Umbilical cord (tissue), 2 donors: ENCODE measurements around the gene FGF18. TPM values are rescaled to one million over a fixed set of nuclear protein-coding genes. Genes with fewer than 3 reads are reported as not detected.

Source experiments
- DNase-seq: peaks from one replicate; pipeline ENCODE4 v3.0.0-alpha.2; 2015; ENCODE audit warnings: low spot score
- total RNA-seq: library from RNA; depleted of rRNA; stranded (reverse); fragments of >200 nt; gene quantifications from one replicate; pipeline ENCODE4 v1.2.3, GENCODE V29; 2014; ENCODE audit warnings: low replicate concordance; ENCODE audit not compliant: insufficient read depth

The FGF18 gene
- total RNA-seq, 1 donor from 2014 or later: 2.2 TPM

DNA sequence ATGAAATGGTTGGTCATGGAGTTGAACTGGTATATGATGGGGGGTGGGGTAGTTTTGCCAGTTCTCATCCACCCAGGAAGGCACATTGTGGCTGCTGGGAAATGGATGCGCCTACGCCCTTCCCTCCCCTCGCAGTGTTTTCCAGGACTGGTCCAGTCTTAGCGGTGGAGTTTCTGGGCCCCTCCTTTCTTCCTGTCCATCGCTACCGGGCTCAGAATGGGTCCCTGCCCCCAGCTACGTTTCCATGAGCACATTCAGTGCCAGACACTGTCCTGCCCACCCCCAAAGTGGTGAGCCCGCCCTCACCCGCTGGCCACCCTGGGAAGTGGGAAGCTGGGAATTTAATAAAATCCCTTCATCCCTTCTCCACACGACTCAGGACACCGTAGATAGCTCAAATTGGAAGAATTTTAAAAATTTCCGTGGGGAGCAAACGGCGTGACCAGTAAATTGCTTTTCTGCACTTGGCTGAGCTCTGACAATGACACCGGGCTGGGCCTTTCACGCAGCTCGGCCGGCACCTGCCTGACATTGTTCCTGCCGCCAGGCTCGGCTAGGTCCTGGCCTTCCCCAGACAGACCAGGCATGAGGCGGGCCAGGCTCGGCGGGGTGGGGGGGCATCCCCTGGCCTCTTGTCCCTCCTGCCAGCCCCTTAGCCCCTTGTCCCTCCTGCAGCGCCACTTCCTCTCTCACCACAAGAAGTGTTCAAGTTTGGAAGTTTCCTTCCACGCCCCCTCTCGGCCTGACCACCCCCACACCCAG, 3.6 kb downstream of the FGF18 start:
- DNase-seq: no peak

DNA sequence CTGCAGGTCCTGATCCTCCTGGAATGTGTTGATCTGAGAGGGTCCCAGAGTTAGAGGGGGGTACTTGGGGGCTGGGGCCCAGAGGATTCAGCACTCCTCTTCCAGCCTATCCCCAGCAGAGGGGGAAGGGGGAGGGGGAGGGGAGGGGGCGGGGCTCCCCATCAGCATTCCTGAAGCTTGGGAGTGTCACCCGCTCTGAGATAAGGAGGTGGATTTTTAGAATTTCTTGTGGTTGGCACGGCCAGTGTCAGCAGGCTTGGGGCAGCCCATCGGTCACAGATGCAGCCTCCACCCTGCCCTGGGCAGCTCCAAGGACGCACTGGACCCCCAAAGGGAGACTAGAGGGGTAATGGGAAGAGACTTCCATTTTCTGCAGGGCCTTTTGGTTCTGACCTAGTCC, 5.3 kb downstream of the FGF18 start:
- no peak for DNase-seq

DNA sequence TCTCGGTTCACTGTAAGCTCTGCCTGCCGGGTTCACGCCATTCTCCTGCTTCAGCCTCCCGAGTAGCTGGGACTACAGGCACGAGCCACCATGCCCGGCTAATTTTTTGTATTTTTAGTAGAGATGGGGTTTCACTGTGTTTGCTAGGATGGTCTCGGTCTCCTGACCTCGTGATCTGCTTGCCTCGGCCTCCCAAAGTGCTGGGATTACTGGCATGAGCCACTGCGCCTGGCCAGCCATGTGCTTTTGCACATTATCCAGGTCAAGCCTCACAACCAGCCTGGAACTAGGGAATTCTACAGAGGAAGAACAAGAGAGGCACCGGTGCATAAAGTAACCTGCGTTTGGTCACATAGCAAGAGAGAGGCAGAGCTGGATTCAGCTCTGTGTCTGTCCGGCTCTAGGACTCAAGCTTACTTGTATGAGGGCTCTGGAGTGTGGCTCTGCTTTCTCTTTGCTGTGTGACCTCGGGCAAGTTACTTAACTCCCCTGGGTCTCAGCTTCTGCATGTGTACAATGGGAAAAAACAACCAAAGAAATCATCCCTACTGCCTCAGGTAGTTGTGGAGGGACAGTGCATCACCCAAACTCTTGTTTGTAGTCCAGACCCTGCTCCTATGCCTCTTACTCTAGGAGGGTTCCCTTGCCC, 6.3 kb downstream of the FGF18 start:
- DNase-seq: no peak

DNA sequence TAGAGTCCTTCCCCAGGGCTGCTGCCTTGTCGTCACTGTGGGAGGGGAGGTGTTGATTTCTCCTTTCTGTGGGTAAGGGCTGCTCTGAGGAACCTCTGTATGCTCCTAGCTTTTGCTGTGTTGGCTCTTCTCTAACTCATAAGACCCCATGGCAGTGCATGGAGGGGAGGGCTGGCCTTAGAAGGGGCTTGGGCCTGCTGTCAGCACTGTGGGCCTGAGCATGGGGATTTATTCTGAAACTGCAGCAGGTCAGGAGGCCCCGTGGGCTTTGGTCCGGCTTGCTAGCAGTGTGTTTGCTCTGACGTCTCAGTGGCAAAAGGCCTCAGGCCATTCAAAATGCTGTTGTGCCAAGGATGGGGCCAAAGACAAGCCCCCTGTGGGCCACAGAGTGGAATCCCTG, 6.8 kb downstream of the FGF18 start:
- no peak for DNase-seq

DNA sequence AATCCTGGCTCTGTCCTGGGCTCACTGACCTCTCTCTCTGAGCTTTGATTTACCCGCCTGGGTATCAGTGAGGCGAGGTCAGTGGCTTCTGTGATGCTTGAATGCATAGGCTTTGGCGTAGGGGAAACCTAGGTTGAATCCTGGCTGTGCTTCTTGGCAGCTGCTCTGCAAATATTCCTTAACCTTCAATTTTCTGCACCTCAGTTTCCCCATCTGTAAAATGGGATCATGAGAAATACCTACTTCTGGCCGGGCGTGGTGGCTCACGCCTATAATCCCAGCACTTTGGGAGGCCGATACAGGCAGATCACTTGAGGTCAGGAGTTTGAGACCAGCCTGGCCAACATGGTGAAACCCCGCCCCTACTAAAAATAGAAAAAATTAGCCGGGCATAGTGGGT, 7.2 kb downstream of the FGF18 start:
- no peak for DNase-seq

DNA sequence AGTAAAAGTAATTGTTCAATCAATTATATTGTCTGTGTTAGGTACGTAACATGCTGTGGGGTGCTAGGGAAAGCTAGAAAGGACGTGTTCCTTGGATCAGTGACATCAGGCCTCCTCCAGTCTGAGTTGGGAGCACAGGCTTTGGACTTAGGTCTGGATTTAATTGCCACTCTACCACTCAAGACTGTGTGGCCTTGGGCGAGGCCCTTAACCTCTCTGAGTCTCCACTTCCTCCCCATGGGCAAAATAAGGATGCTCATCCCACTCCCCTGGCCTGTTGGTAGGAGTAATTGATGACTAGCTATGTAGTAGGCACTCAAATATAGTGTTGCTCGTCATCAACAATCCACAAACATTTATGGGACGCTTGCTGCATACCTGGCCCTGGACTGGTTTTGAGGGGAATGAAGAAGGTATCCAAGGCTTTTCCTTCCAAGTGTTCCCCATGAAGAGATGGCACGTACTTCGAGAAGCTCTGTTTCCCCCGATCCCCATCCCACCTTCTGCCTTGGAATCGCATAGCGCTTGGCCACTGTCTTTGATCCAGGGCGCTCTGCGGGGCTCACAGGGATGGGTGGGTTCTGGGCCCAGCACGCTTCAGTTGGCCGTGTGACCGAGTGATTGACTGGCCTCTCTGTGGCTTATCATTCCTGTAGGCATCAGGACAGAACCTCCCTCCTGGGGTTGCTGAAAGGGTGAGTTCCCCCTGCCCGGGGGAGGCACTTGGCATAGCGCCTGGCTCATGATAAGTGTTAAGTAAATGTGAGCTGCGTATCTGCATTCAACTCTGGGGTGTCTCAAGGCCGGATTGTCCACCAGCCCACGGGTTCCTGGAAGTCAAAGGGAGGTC, 8.1 kb downstream of the FGF18 start:
- no peak for DNase-seq

DNA sequence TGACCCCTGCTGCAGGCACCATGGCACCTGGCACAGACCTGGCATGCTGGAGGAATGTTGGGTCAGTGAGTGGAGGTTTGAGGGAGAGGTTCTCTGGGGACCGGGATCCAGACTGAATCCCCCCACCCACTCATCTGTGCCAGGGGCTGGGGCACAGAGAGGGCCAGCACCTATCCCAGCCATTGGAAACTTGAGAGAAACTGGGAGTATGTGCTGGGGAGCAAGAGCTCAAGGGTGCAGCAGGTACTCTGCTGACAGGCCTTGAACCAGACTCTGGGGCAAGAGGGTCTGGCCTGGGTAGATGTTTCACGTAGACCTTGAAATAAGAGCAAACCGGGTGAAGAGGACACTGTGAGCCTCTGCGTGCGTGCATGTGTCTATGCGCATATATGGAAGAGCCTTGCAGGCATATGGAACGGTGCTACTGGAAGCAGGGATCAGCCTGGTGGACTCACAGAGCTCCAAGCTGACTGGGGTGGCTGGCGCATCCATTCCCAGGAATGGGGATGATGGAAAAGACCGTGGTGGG, 8.8 kb downstream of the FGF18 start:
- no peak for DNase-seq

DNA sequence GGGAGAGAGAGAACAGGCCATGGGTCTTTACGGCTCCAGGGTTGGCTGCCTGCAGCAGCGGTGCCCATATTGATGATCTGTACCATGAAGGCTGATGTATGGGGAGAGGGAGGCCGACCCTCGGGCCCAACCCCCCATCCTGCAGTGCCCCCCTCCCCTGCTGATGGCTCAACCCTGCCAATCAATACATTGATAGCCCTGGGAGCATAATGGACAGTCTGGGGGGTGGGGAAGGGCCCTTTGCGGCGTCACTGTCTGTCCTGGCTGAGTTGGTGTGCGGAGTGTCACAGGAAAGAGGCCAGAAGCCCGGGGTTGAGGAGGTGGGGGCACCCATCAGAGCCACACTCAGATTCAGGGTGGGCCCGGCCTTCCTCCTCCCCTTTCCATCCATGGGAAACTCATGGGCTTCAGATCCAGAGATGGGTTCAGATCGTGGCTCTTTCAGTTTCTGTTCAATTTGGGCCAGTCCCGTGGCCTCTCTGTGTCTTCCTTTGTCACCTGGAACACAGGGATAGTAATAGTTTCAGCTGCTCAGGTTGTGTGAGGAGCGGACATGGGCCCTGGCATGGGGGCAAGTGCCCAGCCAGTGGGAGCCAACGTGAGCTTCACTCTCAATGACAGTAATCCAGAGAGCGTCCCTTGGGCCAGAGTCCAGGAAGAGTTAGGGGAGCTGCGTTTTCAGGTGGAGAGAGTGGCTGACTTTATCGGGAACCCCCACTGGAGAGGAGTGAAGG, 9.5 kb downstream of the FGF18 start:
- DNase-seq: no peak

DNA sequence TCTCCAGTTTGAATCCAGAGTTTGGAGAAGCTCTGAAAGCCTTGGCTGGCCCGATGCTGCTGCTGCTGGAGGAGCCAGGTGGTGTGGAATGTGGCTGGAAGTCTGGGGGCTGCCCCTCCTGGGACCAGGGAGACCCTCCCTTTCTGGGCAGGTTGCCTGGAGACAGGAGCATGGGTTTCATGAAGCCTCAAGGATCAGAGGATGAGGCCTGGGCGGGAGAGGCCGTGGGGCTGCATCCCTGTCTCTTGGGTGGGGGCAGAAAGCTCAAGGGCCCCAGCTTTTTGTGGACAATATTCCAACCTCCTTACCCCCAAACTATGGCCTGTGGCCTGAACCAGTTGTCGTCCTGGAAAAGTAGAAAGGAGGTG, 10.1 kb downstream of the FGF18 start:
- DNase-seq: no peak

DNA sequence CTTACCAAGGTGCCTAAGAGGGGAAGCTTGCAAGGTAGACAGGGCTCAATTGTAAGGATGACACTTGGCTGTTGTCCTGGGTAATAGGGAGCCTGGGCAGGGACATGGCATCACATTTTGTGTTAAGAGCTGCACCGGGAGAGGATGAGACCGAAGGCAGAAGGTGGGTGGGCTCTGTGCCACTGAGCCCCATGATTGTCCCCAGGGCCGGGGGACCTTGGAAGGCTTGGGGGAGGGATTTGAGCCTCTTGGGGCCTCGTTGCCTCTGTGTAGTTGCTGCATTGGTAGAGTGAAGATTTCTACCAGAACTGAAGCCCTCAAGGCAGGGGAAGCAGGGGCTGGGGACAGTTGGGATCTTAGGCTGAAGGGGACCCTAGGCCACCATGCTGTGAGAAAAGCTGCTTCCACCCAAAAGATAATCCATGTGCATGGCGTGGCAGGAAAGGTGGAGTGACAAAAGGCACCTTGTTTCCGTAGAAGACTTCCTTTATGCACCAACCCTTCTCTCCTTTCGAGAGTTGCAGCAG, 11.9 kb downstream of the FGF18 start:
- no peak for DNase-seq

DNA sequence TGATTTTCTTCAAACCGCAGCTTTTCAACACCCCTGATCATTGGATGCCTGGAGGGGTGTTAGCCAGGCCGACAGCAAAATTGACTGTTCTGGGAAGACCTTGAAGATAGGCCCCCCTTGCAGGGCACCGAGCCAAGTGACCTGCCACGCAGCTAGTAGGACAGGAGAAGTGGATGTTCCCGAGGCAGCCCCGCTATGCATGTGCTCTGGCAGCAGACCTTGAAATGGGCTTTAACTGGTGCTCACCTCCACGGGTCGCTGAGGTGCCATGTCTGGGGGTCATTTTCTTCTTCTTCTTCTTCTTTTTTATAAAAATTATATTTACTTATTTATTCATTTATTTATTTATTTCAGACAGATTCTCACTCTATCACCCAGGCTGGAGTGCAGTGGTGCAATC, 12.6 kb downstream of the FGF18 start:
- no peak for DNase-seq

DNA sequence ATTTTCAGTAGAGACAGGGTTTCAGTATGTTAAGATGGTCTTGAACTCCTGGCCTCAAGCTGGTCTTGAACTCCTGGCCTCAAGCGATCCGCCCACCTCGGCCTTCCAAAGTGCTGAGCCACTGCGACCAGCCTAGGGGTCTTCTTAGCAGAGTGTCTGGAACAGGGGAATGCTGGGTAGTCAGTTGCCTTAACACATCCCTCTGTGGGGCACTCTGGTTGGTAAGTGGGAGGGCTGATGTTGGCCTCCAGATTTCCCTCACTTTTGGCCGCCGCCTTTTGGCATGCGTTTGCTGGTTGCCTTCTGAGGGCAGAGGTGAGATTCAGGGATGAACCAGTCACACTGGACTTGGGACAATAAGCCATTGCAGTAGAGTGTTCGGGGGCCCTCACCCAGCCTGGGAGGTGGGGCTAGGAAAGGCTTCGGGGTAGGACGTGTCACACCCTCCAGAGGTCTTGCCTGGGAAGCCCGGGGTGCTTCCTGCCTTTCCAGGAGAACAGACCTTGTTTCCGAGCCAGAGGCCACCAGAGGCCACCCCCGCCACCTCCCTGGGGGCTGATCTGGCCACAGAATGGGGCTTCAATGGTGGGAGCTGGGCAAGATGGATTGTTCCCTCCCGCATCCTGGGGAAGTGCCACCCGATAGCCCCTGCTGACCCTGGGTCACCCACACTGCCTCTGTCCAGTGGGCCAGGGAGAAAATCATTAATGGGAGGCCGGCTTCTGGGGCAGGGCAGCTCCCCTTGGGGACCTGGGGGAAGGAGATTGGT, 13.3 kb downstream of the FGF18 start:
- DNase-seq: no peak

DNA sequence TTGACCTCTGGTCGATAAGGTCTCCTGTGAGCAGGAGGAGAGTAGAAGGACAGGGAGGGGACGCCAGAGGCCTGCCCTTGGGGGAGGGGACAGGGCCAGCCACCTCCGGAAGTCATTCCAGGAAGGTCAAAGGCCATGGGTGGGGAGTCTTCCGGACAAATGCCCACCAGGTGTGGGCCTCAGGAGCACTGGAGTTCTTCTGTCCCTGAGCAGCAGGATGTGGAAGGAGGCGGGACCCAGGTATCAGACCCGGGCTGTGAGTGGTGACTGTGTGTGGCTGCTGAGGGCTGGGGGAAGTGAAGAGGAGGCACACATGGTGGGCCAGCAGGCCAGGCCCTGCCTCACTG, 13.9 kb downstream of the FGF18 start:
- DNase-seq: no peak

DNA sequence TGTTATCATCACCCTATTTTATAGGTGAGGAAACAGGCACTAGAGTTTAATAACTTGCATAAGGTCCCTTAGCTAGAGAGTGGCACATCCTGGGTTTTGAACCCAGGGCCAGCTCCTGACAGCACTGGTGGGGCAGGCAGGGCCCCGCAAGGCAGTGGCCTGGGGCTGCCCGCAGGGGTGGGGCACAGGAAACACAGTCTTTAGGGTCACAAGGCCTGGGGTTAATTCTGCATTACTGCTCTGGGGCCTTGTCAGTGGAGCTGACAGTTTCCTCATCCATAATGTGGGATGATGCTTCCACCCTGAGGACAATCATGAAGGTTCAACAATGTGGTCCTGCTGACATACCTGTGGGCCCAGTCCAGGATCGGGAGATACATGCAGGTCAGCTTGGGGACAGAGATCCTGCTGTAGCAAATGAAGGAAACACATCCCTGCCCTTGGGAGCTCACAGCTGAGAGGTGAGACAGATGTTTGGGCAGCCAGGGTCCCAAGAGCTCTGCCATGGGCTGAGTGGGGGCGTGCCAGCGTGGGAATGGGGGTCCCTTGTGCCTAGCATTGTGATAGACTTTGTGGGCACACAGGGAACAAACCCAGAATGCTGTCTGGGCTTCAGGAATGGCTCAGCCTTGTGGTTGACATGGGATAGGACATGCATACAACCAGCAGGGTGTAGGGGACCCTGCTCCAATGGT, 14.7 kb downstream of the FGF18 start:
- no peak for DNase-seq

DNA sequence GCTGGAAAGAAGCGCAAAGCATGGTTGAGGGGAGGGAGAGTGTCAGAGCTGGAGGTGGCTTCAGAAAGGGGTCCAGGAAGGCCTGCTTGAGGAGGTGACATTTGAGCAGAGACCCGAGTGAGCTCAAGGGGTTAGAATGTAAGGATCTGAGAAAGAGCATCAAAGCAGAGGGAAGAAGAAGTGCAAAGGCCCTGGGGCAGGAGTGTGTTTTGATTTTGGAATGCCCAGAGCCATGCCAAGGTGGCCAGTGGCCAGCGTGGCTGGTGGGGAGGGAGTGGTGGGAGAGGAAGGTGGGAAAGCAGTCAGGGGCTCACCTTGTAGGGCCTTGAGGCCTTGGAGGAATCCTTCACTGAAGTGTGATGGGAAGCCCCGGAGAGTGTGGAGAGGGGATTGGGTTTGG, 15.4 kb downstream of the FGF18 start:
- no peak for DNase-seq

DNA sequence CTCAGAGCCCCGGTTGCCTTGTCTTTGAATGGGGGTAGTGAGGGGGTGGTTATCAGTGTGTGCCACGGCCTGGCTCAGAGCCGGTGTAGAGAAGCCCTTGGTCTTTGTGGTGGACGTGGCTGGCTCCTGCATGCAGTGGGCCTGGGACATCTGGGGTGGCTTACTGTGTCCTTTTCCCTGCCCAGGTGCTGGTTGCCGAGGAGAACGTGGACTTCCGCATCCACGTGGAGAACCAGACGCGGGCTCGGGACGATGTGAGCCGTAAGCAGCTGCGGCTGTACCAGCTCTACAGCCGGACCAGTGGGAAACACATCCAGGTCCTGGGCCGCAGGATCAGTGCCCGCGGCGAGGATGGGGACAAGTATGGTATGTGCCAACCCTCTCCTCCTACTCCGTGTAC, 16.5 kb downstream of the FGF18 start:
- no peak for DNase-seq

DNA sequence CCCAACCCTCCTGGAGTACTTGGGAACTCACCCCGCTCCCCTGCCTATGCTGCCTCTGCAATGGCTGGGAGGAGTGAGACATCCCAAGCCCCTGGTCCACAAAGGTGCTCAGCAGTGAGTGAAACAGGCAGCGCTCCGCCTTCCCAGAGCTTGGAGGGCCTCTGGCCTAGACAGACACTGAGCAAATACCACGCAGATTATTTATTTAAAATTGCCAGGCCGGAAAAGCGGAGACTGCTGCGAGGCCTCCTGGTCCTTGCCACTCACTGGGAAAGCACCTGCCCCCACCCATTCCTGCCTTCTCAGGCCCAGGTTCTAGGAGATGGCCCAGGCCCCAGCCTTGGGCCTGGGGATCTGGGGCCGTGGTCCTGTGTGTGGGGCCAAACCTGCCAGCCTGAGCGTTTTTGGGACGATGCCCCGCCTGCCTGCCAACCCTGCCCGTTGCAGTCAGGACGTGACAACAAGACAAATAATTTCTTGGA, 17.4 kb downstream of the FGF18 start:
- DNase-seq: no peak

DNA sequence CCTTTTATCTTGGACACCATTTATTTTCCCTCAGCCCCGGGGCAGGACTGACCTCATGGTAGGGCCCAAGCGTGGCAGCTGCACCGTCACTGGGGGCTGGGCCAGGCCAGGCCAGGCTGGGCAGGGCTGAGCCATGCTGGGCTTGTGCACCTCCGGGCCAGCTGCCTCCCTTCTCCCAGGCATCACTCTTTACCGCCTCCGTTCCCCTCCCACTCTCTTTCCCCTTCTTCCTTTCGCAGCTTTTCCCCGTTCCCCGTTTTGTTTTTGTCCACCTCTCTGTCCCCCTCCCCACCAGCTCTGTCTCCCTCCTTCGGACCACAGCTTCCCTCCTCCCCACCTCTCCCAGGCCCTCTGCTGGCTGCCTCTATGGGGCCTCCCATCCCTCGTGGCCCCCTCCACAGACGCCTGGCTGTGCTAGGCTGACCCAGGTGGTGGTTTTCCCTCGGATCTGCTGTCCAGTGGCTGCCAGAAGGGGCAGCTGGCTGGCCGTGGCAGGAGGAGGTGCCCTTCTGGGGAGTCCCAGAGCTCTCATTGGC, 17.9 kb downstream of the FGF18 start:
- no peak for DNase-seq

DNA sequence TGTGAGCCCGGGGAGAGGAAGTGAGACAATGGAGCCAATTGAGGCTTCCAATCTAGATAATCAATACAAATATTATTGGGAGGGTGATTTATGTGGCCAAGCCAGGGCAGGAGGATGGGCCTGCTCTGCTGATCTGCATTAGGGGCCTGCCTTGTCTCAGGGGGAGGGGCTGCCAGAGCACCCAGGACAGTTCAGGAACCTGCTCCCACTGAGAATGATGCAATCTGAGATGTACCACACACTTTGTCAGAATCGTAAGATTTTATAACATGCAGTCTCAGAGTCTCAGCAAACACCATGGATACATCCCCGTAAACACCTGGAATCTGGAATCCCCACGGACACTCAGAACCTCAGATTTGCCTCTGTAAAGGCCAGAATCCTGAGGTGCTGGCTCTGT, 19.3 kb downstream of the FGF18 start:
- no peak for DNase-seq
